ENCODE results near the gene AGBL4.
A peak's percentile ranks its signal among the peaks of the same experiment; 100 is the strongest.

AGBL4 gene

GRCh38 chr1:48808496-48808895 is 1215.3 kb downstream of the AGBL4 start:
- no peak for DNase-seq

GRCh38 chr1:48807554-48808260 is 1216.0 kb downstream of the AGBL4 start:
- no peak for DNase-seq

GRCh38 chr1:48803474-48803873 is 1220.3 kb downstream of the AGBL4 start:
- no peak for DNase-seq

GRCh38 chr1:48794816-48795215 is 1228.9 kb downstream of the AGBL4 start:
- no peak for DNase-seq

- no peak for DNase-seq
These were observed 1229.9 kb downstream of the AGBL4 start for GRCh38 chr1:48793863-48794262.

GRCh38 chr1:48792961-48793360 is 1230.8 kb downstream of the AGBL4 start:
- no peak for DNase-seq

GRCh38 chr1:48790397-48790796 is 1233.4 kb downstream of the AGBL4 start:
- DNase-seq, result no peak

- DNase-seq, result no peak
These were observed 1233.9 kb downstream of the AGBL4 start for GRCh38 chr1:48789903-48790302.

- DNase-seq, result no peak
These were observed 1237.9 kb downstream of the AGBL4 start for GRCh38 chr1:48785869-48786268.

- DNase-seq, result no peak
These were observed 1239.5 kb downstream of the AGBL4 start for GRCh38 chr1:48784301-48784700.

GRCh38 chr1:48777219-48777895 is 1246.4 kb downstream of the AGBL4 start:
- peak; percentile 52 for DNase-seq

- peak; percentile 75 for DNase-seq
These were observed 1247.1 kb downstream of the AGBL4 start, which contains the start of gene BEND5 for GRCh38 chr1:48776393-48777218. BEND5 (minus strand) TSS chr1:48776891; CDS start chr1:48776831, 60 bp downstream.

- DNase-seq, result no peak
These were observed 1247.8 kb downstream of the AGBL4 start for GRCh38 chr1:48775831-48776392.

GRCh38 chr1:48773133-48773532 is 1250.6 kb downstream of the AGBL4 start:
- DNase-seq, result no peak

- no peak for DNase-seq
These were observed 1251.5 kb downstream of the AGBL4 start for GRCh38 chr1:48772211-48772610.

- no peak for DNase-seq
These were observed 1252.2 kb downstream of the AGBL4 start for GRCh38 chr1:48771561-48771960.

- no peak for DNase-seq
These were observed 1255.7 kb downstream of the AGBL4 start for GRCh38 chr1:48767975-48768510.

GRCh38 chr1:48765335-48765734 is 1258.4 kb downstream of the AGBL4 start:
- DNase-seq, result no peak

- DNase-seq, result peak; percentile 51
These were observed 1261.8 kb downstream of the AGBL4 start for GRCh38 chr1:48761986-48762385.

- no peak for DNase-seq
These were observed 1262.3 kb downstream of the AGBL4 start for GRCh38 chr1:48761411-48761810.

- no peak for DNase-seq
These were observed 1262.9 kb downstream of the AGBL4 start for GRCh38 chr1:48760857-48761256.

- no peak for DNase-seq
These were observed 1264.8 kb downstream of the AGBL4 start for GRCh38 chr1:48758976-48759375.

GRCh38 chr1:48757363-48757762 is 1266.4 kb downstream of the AGBL4 start:
- no peak for DNase-seq
